GM19328 (cell line): Measurements from ENCODE around the gene ITGB3BP.
"Not testable (repeated sequence)": the region's sequence is repeated elsewhere in the genome, so short reads cannot be mapped to it uniquely, and the experiment has no call there.

Experiments used
- ATAC-seq: cut with Tn5 transposase; IDR thresholded peaks from one replicate; pipeline ENCODE4 v1.9.1; 2021; ENCODE audit warnings: mild to moderate bottlenecking, moderate library complexity; ENCODE audit not compliant: unreplicated experiment

Gene ITGB3BP

DNA sequence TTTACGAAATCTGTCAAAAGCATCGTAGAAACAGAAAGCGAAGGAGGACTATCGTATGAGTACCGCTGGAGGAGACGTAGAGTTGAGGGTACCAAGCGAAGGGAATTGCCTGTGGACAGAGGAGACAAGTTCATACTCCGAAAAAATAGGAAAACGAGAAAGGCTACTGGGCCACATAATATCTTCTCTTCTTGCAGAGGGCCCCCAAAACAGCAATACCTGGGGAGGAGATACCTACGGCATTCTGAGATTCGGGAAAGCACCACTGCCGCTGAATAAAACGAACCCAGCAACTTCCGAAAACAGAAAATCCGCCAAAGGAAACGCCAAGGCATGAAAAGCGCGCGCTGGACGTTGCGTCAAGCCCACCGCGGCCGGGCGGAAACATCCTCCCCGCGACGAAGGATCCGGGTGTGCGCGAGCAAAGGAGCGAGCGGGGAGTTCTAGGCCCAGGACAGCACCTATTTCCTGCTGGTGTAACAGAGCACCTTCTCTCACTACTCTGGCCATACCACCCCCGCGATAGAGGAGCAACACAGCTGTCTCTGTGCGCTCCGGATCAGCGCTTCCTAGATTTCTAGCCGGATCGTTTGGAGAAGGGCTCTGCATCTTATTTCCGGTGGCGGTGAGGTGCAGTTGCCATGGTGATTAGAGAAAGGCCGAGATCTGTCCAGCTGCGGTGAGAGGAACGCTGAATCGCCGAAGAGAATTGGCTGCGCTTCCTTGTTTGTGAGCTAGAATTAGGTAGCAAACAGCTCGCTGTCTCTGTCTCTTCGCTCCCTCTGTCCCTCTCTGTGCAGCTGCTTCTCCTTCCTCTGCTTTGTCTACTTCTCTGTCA is at the start of gene ITGB3BP, which contains the start of gene EFCAB7:
ITGB3BP (minus strand) TSS at position 335 of the 838 bp plus-strand sequence; CDS start at position 243, 92 bp downstream.
EFCAB7 (plus strand) TSS at position 635 of the 838 bp plus-strand sequence. CDS start 2,048 bp downstream, outside the sequence.
- ATAC-seq = peak; percentile 84

DNA sequence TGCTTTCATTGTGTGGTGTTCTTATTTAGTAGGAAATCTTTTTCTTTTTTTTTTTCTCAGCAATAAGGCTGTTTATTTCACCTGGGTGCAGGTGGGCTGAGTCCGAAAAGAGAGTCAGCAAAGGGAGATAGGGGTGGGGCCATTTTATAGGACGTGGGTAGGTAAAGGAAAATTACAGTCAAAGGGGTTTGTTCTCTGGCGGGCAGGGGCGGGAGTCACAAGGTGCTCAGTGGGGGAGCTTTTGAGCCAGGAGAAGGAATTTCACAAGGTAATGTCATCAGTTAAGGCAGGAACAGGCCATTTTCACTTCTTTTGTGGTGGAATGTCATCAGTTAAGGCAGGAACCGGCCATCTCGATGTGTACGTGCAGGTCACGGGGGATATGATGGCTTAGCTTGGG is 49.7 kb upstream of the ITGB3BP start:
- not testable (repeated sequence) for ATAC-seq

- ATAC-seq = no peak
These were observed 46.8 kb upstream of the ITGB3BP start for GRCh38 chr1:63569640-63570316.

GRCh38 chr1:63569068-63569467 is 46.0 kb upstream of the ITGB3BP start:
- no peak for ATAC-seq

GRCh38 chr1:63563745-63564144 is 40.7 kb upstream of the ITGB3BP start:
- ATAC-seq = no peak

DNA sequence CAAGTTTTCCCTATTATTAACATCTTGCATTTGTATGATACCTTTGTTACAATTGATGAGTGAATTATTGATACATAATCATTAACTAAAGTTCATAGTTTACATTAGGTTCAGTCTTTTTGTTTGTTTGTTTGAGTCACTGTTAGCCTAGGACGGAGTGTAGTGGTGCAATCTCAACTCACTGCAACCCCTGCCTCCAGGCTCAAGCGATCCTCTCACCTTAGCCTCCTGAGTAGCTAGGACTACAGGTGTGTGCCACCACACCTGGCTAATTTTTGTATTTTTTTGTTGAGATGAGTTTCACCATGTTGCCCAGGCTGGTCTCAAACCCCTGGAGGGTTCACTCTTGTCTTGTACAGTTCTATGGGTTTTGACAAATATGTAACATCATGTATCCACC is 36.3 kb upstream of the ITGB3BP start:
- ATAC-seq = no peak

DNA sequence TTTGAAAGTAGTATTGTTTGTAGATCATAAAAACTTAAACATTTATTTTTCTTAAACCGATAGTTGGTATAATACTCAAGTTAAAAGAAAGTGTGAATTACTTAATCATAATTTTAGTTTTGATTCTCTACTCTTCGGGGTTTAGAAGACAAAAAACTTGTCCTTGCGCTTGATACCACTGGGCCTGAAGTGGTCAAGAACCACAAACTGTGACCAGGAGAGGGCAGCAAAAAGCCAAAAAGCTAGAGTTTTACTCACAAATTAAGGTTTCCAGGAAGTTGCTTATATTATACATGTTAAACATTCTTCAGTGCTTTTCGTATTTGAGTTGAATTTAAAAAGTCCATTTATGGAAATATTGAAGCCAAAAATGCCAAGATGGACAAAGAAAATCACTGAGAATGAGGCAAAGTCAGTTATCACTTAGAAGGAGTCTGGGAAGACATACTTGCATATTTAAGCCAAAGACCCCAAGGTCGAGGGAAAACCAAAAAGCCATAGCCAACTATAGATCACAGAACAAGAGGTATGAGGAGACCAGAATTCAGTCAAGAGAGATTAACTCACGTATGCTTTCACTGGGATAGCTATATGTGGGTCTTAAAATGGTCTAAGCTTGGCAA is 34.5 kb upstream of the ITGB3BP start:
- no peak for ATAC-seq

DNA sequence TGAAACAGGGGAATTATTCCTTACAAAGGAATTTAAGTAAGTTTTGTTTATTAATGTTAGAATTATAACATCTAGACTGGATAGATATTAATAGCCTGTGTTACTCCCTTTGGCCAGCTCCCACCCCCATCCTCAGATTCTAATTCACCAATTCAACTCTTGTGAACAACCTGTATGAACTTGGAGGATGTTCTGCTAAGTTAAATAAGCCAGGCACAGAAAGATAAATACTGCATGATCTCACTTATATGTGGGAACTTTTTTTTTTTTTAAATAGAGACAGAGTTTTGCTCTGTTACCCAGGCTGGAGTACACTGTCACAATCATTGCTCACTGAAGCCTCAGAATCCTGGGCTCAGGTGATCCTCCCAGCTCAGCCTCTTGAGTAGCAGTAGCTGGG is 32.5 kb upstream of the ITGB3BP start:
- ATAC-seq = no peak

- no peak for ATAC-seq
These were observed 25.9 kb upstream of the ITGB3BP start for GRCh38 chr1:63548877-63549276.

DNA sequence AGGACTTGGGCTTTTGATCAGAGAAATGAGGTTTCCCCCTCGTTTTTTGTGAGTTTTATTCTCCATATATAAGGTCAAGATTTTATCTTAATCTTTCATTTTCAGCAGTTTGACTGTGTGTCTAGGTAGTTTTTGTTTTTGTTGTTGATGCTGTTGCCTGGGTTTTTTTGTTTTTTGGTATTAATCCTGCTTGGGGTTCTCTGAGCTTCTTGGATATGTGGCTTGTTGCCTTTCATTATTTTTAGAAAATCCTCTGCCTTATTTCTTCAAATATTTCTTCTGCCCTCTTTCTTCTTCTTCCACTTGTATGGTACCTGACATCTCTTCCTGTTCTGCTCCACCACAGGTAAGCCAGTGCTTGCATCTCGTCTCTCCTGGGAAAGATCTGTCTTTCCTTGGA is 25.3 kb upstream of the ITGB3BP start:
- no peak for ATAC-seq

GRCh38 chr1:63547621-63548294 is 24.7 kb upstream of the ITGB3BP start:
- ATAC-seq = no peak

DNA sequence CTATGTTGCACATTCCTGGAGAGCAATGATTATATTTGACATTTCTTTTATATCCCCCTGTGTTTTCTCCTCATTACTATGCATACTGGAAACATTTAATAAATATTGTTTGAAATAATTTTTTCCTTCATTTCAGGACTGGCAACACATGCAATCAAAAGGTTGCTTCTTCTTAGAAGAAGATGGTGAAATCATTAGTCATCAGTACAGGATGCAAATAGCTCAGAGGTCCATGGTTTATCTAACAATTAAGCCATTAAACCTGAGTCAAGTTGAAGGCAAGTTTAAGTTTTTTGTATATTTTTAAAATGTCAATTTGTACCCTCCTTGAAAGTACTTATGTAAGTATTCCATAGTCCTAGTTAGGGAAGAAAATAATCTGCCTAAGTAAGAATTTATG is 22.8 kb upstream of the ITGB3BP start:
- no peak for ATAC-seq

- ATAC-seq = no peak
These were observed 14.9 kb upstream of the ITGB3BP start for GRCh38 chr1:63537940-63538339.

DNA sequence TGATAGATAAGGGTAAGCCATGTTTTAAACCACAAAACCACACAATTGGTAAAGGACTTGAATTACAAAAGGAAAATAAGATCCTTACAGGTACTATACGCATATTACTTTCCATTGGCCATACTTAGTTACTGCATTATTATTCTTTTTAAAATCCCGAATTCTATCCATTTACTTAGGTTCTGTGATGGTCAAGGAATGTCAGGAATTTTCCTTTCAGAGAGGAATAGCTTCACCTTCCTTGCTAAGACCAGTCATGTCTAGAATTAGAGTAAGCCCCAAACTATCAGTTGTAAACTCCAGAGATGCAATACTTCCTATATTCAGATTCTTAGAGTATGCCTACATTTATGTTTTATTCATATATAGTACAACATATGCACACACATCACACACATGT is 14.0 kb upstream of the ITGB3BP start:
- ATAC-seq = no peak

DNA sequence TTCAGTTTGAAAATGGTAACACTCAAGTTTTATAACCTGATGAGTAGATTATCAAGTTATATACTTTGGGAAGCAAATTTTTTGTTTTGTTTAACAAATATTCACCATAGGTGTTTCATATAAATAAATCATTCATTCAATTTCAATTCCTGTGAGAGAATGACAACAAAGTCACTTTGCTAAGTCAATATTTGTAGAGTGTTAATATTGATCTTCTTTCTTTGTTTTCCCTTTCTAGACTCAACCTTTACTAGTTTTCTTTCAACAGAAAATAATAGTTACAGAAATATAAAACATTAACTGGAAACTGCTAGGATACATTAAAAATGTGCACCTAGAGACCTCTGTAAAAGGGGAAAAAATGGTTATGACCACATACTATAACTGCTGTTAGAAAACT is 11.4 kb upstream of the ITGB3BP start:
- ATAC-seq = no peak

GRCh38 chr1:63533931-63534330 is 10.9 kb upstream of the ITGB3BP start:
- ATAC-seq = no peak

- ATAC-seq = no peak
These were observed 9.7 kb upstream of the ITGB3BP start for GRCh38 chr1:63532727-63533126.

GRCh38 chr1:63524201-63524600 is 1.2 kb upstream of the ITGB3BP start:
- no peak for ATAC-seq

GRCh38 chr1:63523738-63524137 is 713 bp upstream of the ITGB3BP start:
- peak; percentile 11 for ATAC-seq

- ATAC-seq = no peak
These were observed 6.4 kb downstream of the ITGB3BP start for GRCh38 chr1:63516629-63517028.

- no peak for ATAC-seq
These were observed 10.4 kb downstream of the ITGB3BP start for GRCh38 chr1:63512584-63512983.
